Activated B cell treated with CpG ODN at 0.5 μM for 24 hours (primary cell): ENCODE data around the gene NLK. TPM values are rescaled to one million over a fixed set of nuclear protein-coding genes. Genes with fewer than 3 reads are reported as not detected.

Source experiments
- ATAC-seq: fragments of 200-7000 bp; cut with Tn5 transposase; one replicate; pipeline ENCODE4 v1.10.0; 2021; ENCODE audit warnings: low read depth, mild to moderate bottlenecking, moderate library complexity
- CTCF ChIA-PET: fragments of 350-600 bp; sonication (Branson Sonifier 250); formaldehyde crosslinking; loops from one replicate; lab custom pipeline; 2021; ENCODE audit warnings: antibody characterized with exemption; lab: Charles Lee
- POLR2A ChIA-PET: fragments of 350-600 bp; sonication (Branson Sonifier 250); formaldehyde crosslinking; loops from one replicate; lab custom pipeline; 2021; ENCODE audit warnings: antibody characterized with exemption; lab: Charles Lee
- DNase-seq: peaks from one replicate; pipeline ENCODE4 v3.0.0; 2022
- H3K27ac Mint-ChIP-seq: one replicate; pipeline ENCODE4 v1.8.0; 2020; ENCODE audit warnings: mixed read lengths
- H3K27me3 Mint-ChIP-seq: one replicate; pipeline ENCODE4 v1.8.0; 2021; ENCODE audit warnings: mixed read lengths
- H3K36me3 Mint-ChIP-seq: one replicate; pipeline ENCODE4 v1.8.0; 2021; ENCODE audit warnings: low read depth, mixed read lengths
- H3K4me1 Mint-ChIP-seq: one replicate; pipeline ENCODE4 v1.8.0; 2021; ENCODE audit warnings: mixed read lengths
- H3K4me3 Mint-ChIP-seq: one replicate; pipeline ENCODE4 v1.8.0; 2020; ENCODE audit warnings: mild to moderate bottlenecking, mixed read lengths
- H3K9me3 Mint-ChIP-seq: one replicate; pipeline ENCODE4 v1.8.0; 2020; ENCODE audit warnings: mixed read lengths
- CTCF ChIP-seq: fragments of 200-600 bp; IDR thresholded peaks from one replicate; pipeline ENCODE4 v1.8.0; 2022; ENCODE audit warnings: antibody characterized with exemption, mild to moderate bottlenecking
- intact Hi-C: fragments of 100-400 bp; cut with micrococcal nuclease; formaldehyde crosslinking; loops from one replicate; pipeline ENCODE4 v1.15.1; 2024
- total RNA-seq: library from RNA; stranded (reverse); gene quantifications from 2 replicates; pipeline ENCODE4 v1.2.3, GENCODE V29; 2022

NLK gene
- total RNA-seq, 1 donor from 2014 or later, result 24.6 TPM

- DNase-seq (no peak), ATAC-seq (no peak)
- no peaks in the 10 kb centered on the region for H3K9me3 Mint-ChIP-seq
- peaks cover 5% of the 10 kb centered on the region for H3K36me3 Mint-ChIP-seq
- H3K4me1 Mint-ChIP-seq, result peaks cover 35% of the 10 kb centered on the region
- intact Hi-C loops, result no loop called here
- no peak for TF ChIP-seq CTCF
- no peak overlapping the region for H3K4me3 Mint-ChIP-seq
- ChIA-PET POLR2A (no interaction called here), CTCF (no interaction called here)
- H3K27me3 Mint-ChIP-seq, result no peaks in the 10 kb centered on the region
- no peak overlapping the region for H3K27ac Mint-ChIP-seq
These were observed 59.4 kb downstream of the NLK start for GRCh38 chr17:28101919-28102318.

GRCh38 chr17:28105501-28105900, 63.0 kb downstream of the NLK start:
- no peaks in the 10 kb centered on the region for H3K27me3 Mint-ChIP-seq
- intact Hi-C loops, result no loop called here
- ChIA-PET CTCF (no interaction called here), POLR2A (no interaction called here)
- no peak overlapping the region for H3K4me3 Mint-ChIP-seq
- no peak for TF ChIP-seq CTCF
- H3K4me1 Mint-ChIP-seq, result peaks cover 10% of the 10 kb centered on the region
- ATAC-seq (no peak), DNase-seq (no peak)
- H3K27ac Mint-ChIP-seq, result no peak overlapping the region
- peaks cover 7% of the 10 kb centered on the region for H3K9me3 Mint-ChIP-seq
- H3K36me3 Mint-ChIP-seq, result peaks cover 11% of the 10 kb centered on the region

DNA sequence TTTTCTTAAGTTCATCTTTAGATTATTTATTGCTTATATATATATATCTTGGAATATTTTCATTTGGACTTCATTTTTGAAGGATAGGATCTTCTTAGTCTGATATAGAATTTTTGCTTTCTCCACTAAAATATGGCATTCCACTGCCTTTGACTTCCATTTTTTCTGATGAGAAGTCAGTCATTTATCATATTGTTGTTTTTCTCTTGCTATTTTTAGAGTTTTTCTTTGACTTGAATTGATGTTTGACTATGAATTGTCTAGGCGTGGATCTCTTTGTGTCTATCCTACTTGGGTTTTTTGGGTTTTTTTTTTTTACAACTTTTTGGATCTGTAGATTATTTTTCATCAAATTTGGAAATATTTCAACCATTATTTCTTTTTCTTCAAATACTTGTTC, 67.7 kb downstream of the NLK start:
- Mint-ChIP-seq H3K4me3 (no peak overlapping the region), H3K9me3 (peaks cover 8% of the 10 kb centered on the region), H3K4me1 (peaks cover 8% of the 10 kb centered on the region), H3K36me3 (peaks cover 8% of the 10 kb centered on the region), H3K27me3 (no peaks in the 10 kb centered on the region), H3K27ac (no peak overlapping the region)
- POLR2A ChIA-PET, result no interaction called here
- TF ChIP-seq CTCF, result no peak
- intact Hi-C loops, result no loop called here
- CTCF ChIA-PET, result no interaction called here
- DNase-seq (no peak), ATAC-seq (no peak)

DNA sequence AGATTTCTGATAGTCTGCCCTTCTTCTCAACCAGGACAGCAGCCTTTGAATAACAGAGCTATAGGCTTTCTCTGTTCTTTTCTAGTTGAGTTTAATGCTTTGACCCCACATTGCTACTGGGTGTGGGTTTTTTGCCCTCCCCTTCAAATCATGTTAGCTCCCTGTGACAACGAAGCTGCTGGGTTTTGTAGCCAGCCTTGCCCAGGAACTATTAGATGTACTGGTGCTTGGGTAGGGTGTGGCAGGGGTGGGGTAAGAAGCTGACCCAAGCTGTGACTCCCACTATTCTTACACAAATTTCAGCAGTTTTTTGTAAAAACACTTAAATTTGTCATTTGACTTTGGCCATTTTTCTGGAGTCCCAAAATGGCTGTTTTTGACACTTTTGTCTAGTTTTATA, 69.7 kb downstream of the NLK start:
- peaks cover 16% of the 10 kb centered on the region for H3K4me1 Mint-ChIP-seq
- no peak for DNase-seq
- POLR2A ChIA-PET, result interaction anchor here (0.9 kb wide), 1 partner anchor 18 kb away, joined by 5 read pairs; no protein-coding TSS in a partner anchor
- H3K36me3 Mint-ChIP-seq, result peaks cover 10% of the 10 kb centered on the region
- H3K9me3 Mint-ChIP-seq, result peaks cover 8% of the 10 kb centered on the region
- H3K27me3 Mint-ChIP-seq, result no peaks in the 10 kb centered on the region
- ATAC-seq, result no peak
- H3K4me3 Mint-ChIP-seq, result no peak overlapping the region
- TF ChIP-seq CTCF, result no peak
- CTCF ChIA-PET, result interaction anchor here (1.1 kb wide), 1 partner anchor 13 kb away, joined by 4 read pairs; no protein-coding TSS in a partner anchor
- H3K27ac Mint-ChIP-seq, result no peak overlapping the region
- intact Hi-C loops, result no loop called here

DNA sequence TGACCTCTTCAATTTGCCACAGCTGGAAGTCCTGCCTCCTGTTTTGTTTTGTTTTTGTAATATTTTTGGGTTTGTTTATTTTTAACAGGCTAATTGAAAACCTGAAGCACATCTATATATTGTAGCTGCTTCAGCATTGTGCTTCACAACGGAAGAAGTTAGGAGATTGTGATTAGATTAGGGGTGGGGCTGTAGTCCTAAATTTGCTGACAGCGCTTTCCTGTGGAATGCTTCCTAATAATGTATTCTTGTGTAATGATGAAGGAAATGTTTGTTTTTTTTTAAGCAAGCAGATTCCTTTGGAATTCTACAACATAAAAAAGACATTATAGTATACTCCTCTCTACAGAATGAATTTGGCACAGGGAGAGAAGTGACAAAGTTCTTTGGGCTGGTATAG, 70.1 kb downstream of the NLK start:
- DNase-seq, result no peak
- H3K27me3 Mint-ChIP-seq, result no peaks in the 10 kb centered on the region
- peaks cover 8% of the 10 kb centered on the region for H3K9me3 Mint-ChIP-seq
- ChIA-PET POLR2A (no interaction called here), CTCF (interaction anchor here (1.1 kb wide), 1 partner anchor 12 kb away, joined by 4 read pairs; no protein-coding TSS in a partner anchor)
- H3K27ac Mint-ChIP-seq, result no peak overlapping the region
- intact Hi-C loops, result no loop called here
- no peak for ATAC-seq
- TF ChIP-seq CTCF, result no peak
- no peak overlapping the region for H3K4me3 Mint-ChIP-seq
- H3K36me3 Mint-ChIP-seq, result peaks cover 10% of the 10 kb centered on the region
- H3K4me1 Mint-ChIP-seq, result peaks cover 20% of the 10 kb centered on the region
